Mononuclear cell (primary cell): ENCODE data around the gene CAMKV. TPM values are rescaled to one million over a fixed set of nuclear protein-coding genes. Genes with fewer than 3 reads are reported as not detected.

Source experiments
- H3K27me3 ChIP-seq: 2 replicates; pipeline ENCODE4 v1.6.0; 2011; ENCODE audit warnings: low read length, control low read depth; ENCODE audit not compliant: insufficient read depth
- H3K4me1 ChIP-seq: 2 replicates; pipeline ENCODE4 v1.5.1; 2011; ENCODE audit warnings: mild to moderate bottlenecking, low read length, control low read depth; ENCODE audit not compliant: insufficient read depth
- H3K4me3 ChIP-seq: 2 replicates; pipeline ENCODE4 v1.5.1; 2011; ENCODE audit warnings: mild to moderate bottlenecking, low read length, moderate library complexity
- H3K9me3 ChIP-seq: 2 replicates; pipeline ENCODE4 v1.5.1; 2011; ENCODE audit warnings: low read depth, mild to moderate bottlenecking, control low read depth, low read length
- total RNA-seq: library from RNA; depleted of rRNA; stranded (reverse); fragments of >200 nt; gene quantifications from one replicate; pipeline ENCODE4 v1.2.3, GENCODE V29; 2012

Gene CAMKV
- total RNA-seq, 1 donor = not detected

GRCh38 chr3:49873623-49874022 is 3.9 kb upstream of the CAMKV start:
- H3K27me3 ChIP-seq = peaks cover 19% of the 10 kb centered on the region
- no peak overlapping the region for H3K4me3 ChIP-seq

GRCh38 chr3:49872801-49873281 is 3.1 kb upstream of the CAMKV start:
- Histone ChIP-seq H3K9me3 (no peaks in the 10 kb centered on the region), H3K4me1 (peaks cover 7% of the 10 kb centered on the region), H3K27me3 (peaks cover 27% of the 10 kb centered on the region), H3K4me3 (no peak overlapping the region)

More at GRCh38 chr3:49873623-49874022, 3.9 kb upstream of the CAMKV start:
- Histone ChIP-seq H3K4me1 (peaks cover 7% of the 10 kb centered on the region), H3K9me3 (no peaks in the 10 kb centered on the region)

- Histone ChIP-seq H3K9me3 (no peaks in the 10 kb centered on the region), H3K4me1 (peaks cover 7% of the 10 kb centered on the region), H3K4me3 (no peak overlapping the region), H3K27me3 (peaks cover 28% of the 10 kb centered on the region)
These were observed 1.9 kb upstream of the CAMKV start for GRCh38 chr3:49871531-49872153.

- Histone ChIP-seq H3K27me3 (peaks cover 30% of the 10 kb centered on the region), H3K4me1 (peaks cover 7% of the 10 kb centered on the region), H3K9me3 (no peaks in the 10 kb centered on the region), H3K4me3 (no peak overlapping the region)
These were observed 742 bp downstream of the CAMKV start for GRCh38 chr3:49868862-49869466.

- Histone ChIP-seq H3K4me1 (peaks cover 7% of the 10 kb centered on the region), H3K4me3 (no peak overlapping the region), H3K9me3 (no peaks in the 10 kb centered on the region), H3K27me3 (peaks cover 30% of the 10 kb centered on the region)
These were observed 1.8 kb downstream of the CAMKV start for GRCh38 chr3:49867871-49868321.

GRCh38 chr3:49867400-49867799 is 2.3 kb downstream of the CAMKV start:
- Histone ChIP-seq H3K4me3 (no peak overlapping the region), H3K9me3 (no peaks in the 10 kb centered on the region), H3K4me1 (peaks cover 7% of the 10 kb centered on the region), H3K27me3 (peaks cover 30% of the 10 kb centered on the region)

- no peaks in the 10 kb centered on the region for H3K9me3 ChIP-seq
- H3K27me3 ChIP-seq = peaks cover 24% of the 10 kb centered on the region
- H3K4me1 ChIP-seq = peaks cover 7% of the 10 kb centered on the region
- no peak overlapping the region for H3K4me3 ChIP-seq
These were observed 4.4 kb downstream of the CAMKV start for GRCh38 chr3:49865198-49865784.

- H3K9me3 ChIP-seq = no peaks in the 10 kb centered on the region
- H3K4me1 ChIP-seq = peaks cover 2% of the 10 kb centered on the region
- no peak overlapping the region for H3K4me3 ChIP-seq
- peaks cover 16% of the 10 kb centered on the region for H3K27me3 ChIP-seq
These were observed 5.2 kb downstream of the CAMKV start for GRCh38 chr3:49864505-49864904.

- Histone ChIP-seq H3K4me3 (no peak overlapping the region), H3K27me3 (no peaks in the 10 kb centered on the region), H3K9me3 (no peaks in the 10 kb centered on the region), H3K4me1 (peaks cover 15% of the 10 kb centered on the region)
These were observed 10.0 kb downstream of the CAMKV start for GRCh38 chr3:49859576-49860305.

GRCh38 chr3:49856181-49857005 is 13.3 kb downstream of the CAMKV start, which contains the start of gene TRAIP:
TSS of gene TRAIP (minus strand) at chr3:49856564. CDS start at chr3:49856453, 111 bp downstream.
- H3K4me3 ChIP-seq = peak within 1 kb of the TSS; percentile 49
- H3K4me1 ChIP-seq = peaks cover 15% of the 10 kb centered on the region
- H3K9me3 ChIP-seq = no peaks in the 10 kb centered on the region
- no peaks in the 10 kb centered on the region for H3K27me3 ChIP-seq

- H3K27me3 ChIP-seq = no peaks in the 10 kb centered on the region
- H3K4me3 ChIP-seq = no peak overlapping the region
- H3K9me3 ChIP-seq = no peaks in the 10 kb centered on the region
- H3K4me1 ChIP-seq = peaks cover 15% of the 10 kb centered on the region
These were observed 14.0 kb downstream of the CAMKV start for GRCh38 chr3:49855662-49856061.

- H3K27me3 ChIP-seq = no peaks in the 10 kb centered on the region
- no peaks in the 10 kb centered on the region for H3K4me1 ChIP-seq
These were observed 24.0 kb downstream of the CAMKV start for GRCh38 chr3:49845694-49846093.

GRCh38 chr3:49844464-49845183 is 25.1 kb downstream of the CAMKV start:
- H3K4me1 ChIP-seq = no peaks in the 10 kb centered on the region
- no peaks in the 10 kb centered on the region for H3K27me3 ChIP-seq
- H3K9me3 ChIP-seq = no peaks in the 10 kb centered on the region
- no peak overlapping the region for H3K4me3 ChIP-seq

More at GRCh38 chr3:49845694-49846093, 24.0 kb downstream of the CAMKV start:
- Histone ChIP-seq H3K4me3 (no peak overlapping the region), H3K9me3 (no peaks in the 10 kb centered on the region)
